GM19467 (cell line): ENCODE results near the gene MYLK2.
"Not testable (repeated sequence)": the region's sequence is repeated elsewhere in the genome, so short reads cannot be mapped to it uniquely, and the experiment has no call there.

Source experiments
- ATAC-seq: cut with Tn5 transposase; IDR thresholded peaks from one replicate; pipeline ENCODE4 v1.9.1; 2021; ENCODE audit warnings: mild to moderate bottlenecking, moderate library complexity; ENCODE audit not compliant: unreplicated experiment

Gene MYLK2

GRCh38 chr20:31815408-31816188, 3.6 kb upstream of the MYLK2 start:
- no peak for ATAC-seq

GRCh38 chr20:31816221-31816620, 2.9 kb upstream of the MYLK2 start:
- ATAC-seq: no peak

GRCh38 chr20:31817461-31817860, 1.7 kb upstream of the MYLK2 start:
- ATAC-seq: no peak

GRCh38 chr20:31818376-31818908, 714 bp upstream of the MYLK2 start:
- no peak for ATAC-seq

GRCh38 chr20:31820228-31820627, 1.1 kb downstream of the MYLK2 start:
- no peak for ATAC-seq

GRCh38 chr20:31821427-31821826, 2.3 kb downstream of the MYLK2 start:
- no peak for ATAC-seq

GRCh38 chr20:31822421-31823330, 3.5 kb downstream of the MYLK2 start:
- peak; percentile 63 for ATAC-seq

GRCh38 chr20:31823360-31824124, 4.4 kb downstream of the MYLK2 start:
- no peak for ATAC-seq

GRCh38 chr20:31824125-31824485, 4.9 kb downstream of the MYLK2 start:
- ATAC-seq: no peak

GRCh38 chr20:31824554-31825313, 5.6 kb downstream of the MYLK2 start:
- ATAC-seq: no peak

GRCh38 chr20:31826074-31826473, 6.9 kb downstream of the MYLK2 start:
- no peak for ATAC-seq

GRCh38 chr20:31827059-31827458, 7.9 kb downstream of the MYLK2 start:
- ATAC-seq: no peak

GRCh38 chr20:31828016-31828415, 8.9 kb downstream of the MYLK2 start:
- ATAC-seq: not testable (repeated sequence)

- no peak for ATAC-seq
Observed at GRCh38 chr20:31829731-31830130, 10.6 kb downstream of the MYLK2 start.

GRCh38 chr20:31830406-31830981, 11.3 kb downstream of the MYLK2 start:
- no peak for ATAC-seq

GRCh38 chr20:31831211-31831610, 12.1 kb downstream of the MYLK2 start:
- no peak for ATAC-seq

GRCh38 chr20:31831771-31832306, 12.7 kb downstream of the MYLK2 start:
- ATAC-seq: no peak

GRCh38 chr20:31833130-31833930, 14.2 kb downstream of the MYLK2 start:
- no peak for ATAC-seq
